Activated T-cell treated with anti-CD3 and anti-CD28 coated beads, Interleukin-2, amount 50 U/mL, for 24 hours (primary cell): Measurements from ENCODE around the gene VWF.

Source experiments
- DNase-seq: peaks from one replicate; pipeline ENCODE4 v3.0.0-alpha.2; 2020
- H3K27ac Mint-ChIP-seq: 2 replicates; pipeline ENCODE4 v1.8.0; 2020; ENCODE audit warnings: mild to moderate bottlenecking, mixed read lengths
- H3K27me3 Mint-ChIP-seq: 2 replicates; pipeline ENCODE4 v1.8.0; 2020; ENCODE audit warnings: mixed read lengths
- H3K36me3 Mint-ChIP-seq: 2 replicates; pipeline ENCODE4 v1.8.0; 2020; ENCODE audit warnings: low read depth, mixed read lengths
- H3K4me1 Mint-ChIP-seq: 2 replicates; pipeline ENCODE4 v1.8.0; 2020; ENCODE audit warnings: low read depth, mixed read lengths
- H3K4me3 Mint-ChIP-seq: 2 replicates; pipeline ENCODE4 v1.8.0; 2020; ENCODE audit warnings: mild to moderate bottlenecking, moderate library complexity, mixed read lengths
- H3K9me3 Mint-ChIP-seq: 2 replicates; pipeline ENCODE4 v1.8.0; 2020; ENCODE audit warnings: mixed read lengths

VWF gene

DNA sequence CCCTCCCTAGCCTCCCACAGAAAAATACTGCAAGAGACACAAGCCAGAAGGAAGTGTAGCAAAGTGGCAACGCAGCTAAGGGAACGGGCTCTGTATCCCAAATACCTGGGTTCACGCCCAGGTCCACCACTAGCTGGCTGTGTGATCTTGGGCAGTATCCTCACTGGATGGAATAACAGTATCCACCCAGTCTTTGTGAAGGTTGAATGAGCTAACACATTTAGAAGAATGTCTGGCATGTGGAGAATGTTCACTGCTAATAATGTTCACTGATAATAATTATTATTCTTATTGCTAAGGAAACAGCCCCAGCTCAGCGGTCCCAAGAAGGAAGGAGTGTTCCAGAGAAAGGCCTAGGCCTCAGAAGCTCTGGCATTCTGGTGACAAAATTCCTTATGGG, 70.9 kb downstream of the VWF start:
- H3K4me3 Mint-ChIP-seq: no peak overlapping the region
- no peaks in the 10 kb centered on the region for H3K36me3 Mint-ChIP-seq
- H3K27ac Mint-ChIP-seq: no peak overlapping the region
- peaks cover 20% of the 10 kb centered on the region for H3K27me3 Mint-ChIP-seq
- peaks cover 8% of the 10 kb centered on the region for H3K4me1 Mint-ChIP-seq
- H3K9me3 Mint-ChIP-seq: no peaks in the 10 kb centered on the region
- DNase-seq: no peak

- Mint-ChIP-seq H3K9me3 (no peaks in the 10 kb centered on the region), H3K27me3 (peaks cover 15% of the 10 kb centered on the region), H3K27ac (no peak overlapping the region), H3K36me3 (no peaks in the 10 kb centered on the region), H3K4me3 (no peak overlapping the region), H3K4me1 (peaks cover 8% of the 10 kb centered on the region)
- DNase-seq: no peak
These were observed 71.5 kb downstream of the VWF start for GRCh38 chr12:6052940-6053329.

DNA sequence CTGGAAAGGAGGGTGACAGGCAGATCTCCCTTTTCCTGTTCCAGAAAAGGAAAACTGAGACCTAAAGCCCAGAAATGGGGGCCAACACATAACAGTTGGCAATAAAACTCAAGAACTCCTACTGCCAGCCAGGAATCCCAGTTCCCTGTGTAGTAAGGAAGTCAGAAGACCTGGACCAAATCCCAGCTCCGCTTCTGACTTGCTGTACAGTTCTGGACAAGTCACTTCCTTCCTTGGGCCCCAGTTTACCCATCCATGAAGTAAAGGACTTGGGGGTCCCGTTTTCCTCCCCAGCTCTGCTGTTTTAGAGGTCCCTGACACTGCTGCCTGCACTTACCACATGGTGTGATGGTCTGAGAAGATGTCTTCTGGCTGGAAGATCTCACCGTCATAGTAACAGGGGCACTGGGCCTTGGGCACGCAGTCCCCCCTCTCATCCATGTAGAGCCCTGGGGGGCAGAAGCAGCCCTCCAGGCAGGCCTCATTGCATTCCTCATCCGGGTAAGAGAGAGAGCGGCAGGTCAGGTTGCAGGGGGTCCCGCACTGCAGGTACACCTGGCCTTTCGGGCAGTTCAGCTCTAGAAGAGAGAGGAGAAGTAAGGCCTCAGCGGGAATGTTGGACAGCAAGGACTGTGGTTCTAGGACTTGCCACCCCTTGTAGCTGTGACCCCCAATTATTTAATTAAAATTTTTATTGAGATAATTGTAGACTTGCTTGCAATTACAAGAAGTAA, 72.1 kb downstream of the VWF start:
- Mint-ChIP-seq H3K4me1 (peaks cover 8% of the 10 kb centered on the region), H3K4me3 (no peak overlapping the region), H3K36me3 (no peaks in the 10 kb centered on the region), H3K27me3 (peaks cover 12% of the 10 kb centered on the region), H3K9me3 (no peaks in the 10 kb centered on the region), H3K27ac (no peak overlapping the region)
- DNase-seq: no peak

DNA sequence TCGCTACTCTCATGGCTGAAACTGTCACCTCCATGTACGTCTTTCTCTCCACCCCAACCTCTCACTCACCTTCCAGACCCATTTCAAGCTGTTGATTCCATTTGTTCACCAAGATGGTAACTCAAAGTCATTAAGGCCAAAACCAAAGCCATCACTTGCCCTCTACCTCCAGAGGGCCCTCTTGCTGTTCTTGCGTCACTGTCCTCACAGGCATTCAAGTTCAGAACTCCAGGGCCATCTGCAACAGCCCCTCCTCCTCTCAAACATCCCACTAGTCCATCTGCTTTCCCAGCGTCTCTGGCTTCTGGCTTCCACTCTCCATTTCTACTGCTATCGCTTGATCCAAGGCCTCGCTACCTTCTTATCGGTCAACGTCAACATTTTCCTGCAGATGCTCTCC, 74.5 kb downstream of the VWF start:
- no peak for DNase-seq
- H3K36me3 Mint-ChIP-seq: no peaks in the 10 kb centered on the region
- H3K27ac Mint-ChIP-seq: no peak overlapping the region
- no peaks in the 10 kb centered on the region for H3K9me3 Mint-ChIP-seq
- H3K4me3 Mint-ChIP-seq: no peak overlapping the region
- peaks cover 1% of the 10 kb centered on the region for H3K4me1 Mint-ChIP-seq
- no peaks in the 10 kb centered on the region for H3K27me3 Mint-ChIP-seq

- no peak overlapping the region for H3K27ac Mint-ChIP-seq
- H3K4me1 Mint-ChIP-seq: peaks cover 1% of the 10 kb centered on the region
- no peaks in the 10 kb centered on the region for H3K9me3 Mint-ChIP-seq
- no peak for DNase-seq
- no peaks in the 10 kb centered on the region for H3K27me3 Mint-ChIP-seq
- H3K4me3 Mint-ChIP-seq: no peak overlapping the region
- no peaks in the 10 kb centered on the region for H3K36me3 Mint-ChIP-seq
These were observed 74.9 kb downstream of the VWF start for GRCh38 chr12:6049587-6049986.

DNA sequence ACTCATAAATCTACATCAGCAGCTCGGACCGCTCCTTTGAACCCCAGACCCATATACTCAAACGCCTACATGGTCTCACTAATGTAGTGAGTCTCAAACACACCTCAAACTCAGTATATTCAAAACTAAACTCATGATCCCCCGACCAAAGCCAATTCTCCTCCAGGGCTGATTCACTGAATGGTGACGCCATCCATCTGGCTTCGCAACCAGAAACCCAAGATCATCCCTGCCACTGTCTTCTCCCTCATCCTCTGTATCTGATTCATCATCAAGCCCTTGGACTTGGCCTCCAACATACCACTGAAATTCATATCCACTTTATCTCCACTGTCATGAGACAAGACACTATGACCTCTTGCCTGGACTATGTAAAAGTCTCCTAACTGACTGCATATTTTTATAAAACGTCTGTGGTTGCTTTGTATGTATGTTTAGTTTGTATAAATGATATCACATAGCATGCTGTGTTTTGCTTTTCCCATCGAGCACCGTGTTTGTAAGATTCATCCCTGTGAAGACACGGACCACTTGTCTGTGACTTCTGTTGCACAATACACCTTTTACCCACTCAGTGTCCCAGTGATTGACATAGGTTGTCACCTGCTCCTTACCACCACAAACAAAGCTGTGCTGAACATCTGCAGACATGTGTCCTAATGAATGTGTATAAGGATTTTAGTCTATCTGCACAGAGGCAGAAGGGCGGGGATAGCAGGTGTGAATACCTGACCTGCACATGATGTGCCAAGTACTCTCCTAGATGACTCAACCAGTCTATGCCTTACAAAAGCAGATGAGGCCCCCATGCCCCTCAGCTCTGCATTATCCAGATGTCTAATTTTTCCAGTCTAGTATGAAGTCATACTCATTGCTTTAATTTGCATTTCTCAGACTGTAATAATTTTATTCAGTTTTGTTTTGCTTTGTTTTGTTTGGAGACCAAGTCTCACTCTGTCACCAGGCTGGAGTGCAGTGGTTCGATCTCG, 76.9 kb downstream of the VWF start:
- Mint-ChIP-seq H3K27me3 (no peaks in the 10 kb centered on the region), H3K4me3 (no peak overlapping the region), H3K36me3 (no peaks in the 10 kb centered on the region), H3K27ac (no peak overlapping the region), H3K9me3 (no peaks in the 10 kb centered on the region), H3K4me1 (peaks cover 1% of the 10 kb centered on the region)
- DNase-seq: no peak

DNA sequence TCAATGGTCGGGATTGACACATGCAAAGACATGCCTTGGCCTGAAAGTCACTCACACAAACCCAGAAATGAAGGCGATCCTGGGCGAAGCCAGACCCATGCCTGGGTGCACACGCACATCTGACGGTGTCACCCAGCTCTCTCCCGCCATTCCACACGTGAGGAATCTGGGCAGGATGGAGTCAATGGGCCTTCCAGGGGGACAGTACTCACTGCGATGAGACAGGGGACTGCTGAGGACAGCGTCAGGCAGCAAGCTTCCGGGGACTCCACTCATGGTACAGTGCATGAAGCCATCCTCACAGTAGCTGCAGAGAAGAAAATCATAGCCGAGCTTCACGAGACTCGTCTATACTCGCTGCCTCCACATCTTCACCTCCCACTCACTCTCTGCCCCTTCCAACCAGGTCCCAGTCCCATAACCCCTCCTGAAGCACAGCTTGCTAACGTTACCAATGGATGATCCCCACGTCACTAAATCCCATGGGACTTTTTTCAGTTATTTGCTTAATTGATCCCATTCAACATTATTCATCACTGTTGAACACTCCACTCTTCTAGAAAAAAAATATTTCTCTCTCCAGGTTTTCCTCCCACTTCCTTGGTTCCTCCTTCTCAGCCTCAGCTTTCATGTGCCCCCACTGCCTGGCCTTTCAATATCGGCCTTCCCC, 77.8 kb downstream of the VWF start:
- H3K27me3 Mint-ChIP-seq: no peaks in the 10 kb centered on the region
- no peak overlapping the region for H3K27ac Mint-ChIP-seq
- H3K36me3 Mint-ChIP-seq: no peaks in the 10 kb centered on the region
- H3K4me3 Mint-ChIP-seq: no peak overlapping the region
- no peak for DNase-seq
- H3K4me1 Mint-ChIP-seq: peaks cover 1% of the 10 kb centered on the region
- H3K9me3 Mint-ChIP-seq: no peaks in the 10 kb centered on the region

DNA sequence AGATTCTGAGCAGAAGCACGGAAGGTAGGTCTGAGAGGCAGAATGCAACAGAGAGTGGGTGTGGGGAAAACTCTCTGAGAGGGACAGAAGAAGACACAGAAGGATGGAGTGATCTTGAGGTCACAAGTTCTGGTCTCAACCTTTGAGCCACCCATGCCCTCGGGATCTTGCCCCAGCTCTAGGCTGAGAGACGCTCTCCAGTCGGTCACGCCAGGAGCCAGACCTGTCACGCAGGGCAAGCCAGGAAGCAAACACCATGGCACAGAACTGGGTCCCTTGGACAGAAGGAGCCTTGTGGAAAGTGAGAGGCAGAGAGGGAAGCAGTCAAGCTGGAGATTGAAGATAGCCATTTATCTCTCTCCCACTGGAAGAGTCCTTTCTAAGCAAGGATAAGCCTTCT, 79.0 kb downstream of the VWF start:
- H3K9me3 Mint-ChIP-seq: no peaks in the 10 kb centered on the region

GRCh38 chr12:6044082-6044481, 80.4 kb downstream of the VWF start:
- no peaks in the 10 kb centered on the region for H3K9me3 Mint-ChIP-seq
- peaks cover 3% of the 10 kb centered on the region for H3K4me1 Mint-ChIP-seq
- H3K36me3 Mint-ChIP-seq: no peaks in the 10 kb centered on the region
- no peak overlapping the region for H3K27ac Mint-ChIP-seq
- H3K4me3 Mint-ChIP-seq: no peak overlapping the region
- DNase-seq: no peak
- no peaks in the 10 kb centered on the region for H3K27me3 Mint-ChIP-seq

More for the DNA sequence above, 79.0 kb downstream of the VWF start:
- Mint-ChIP-seq H3K4me1 (peaks cover 1% of the 10 kb centered on the region), H3K27ac (no peak overlapping the region), H3K36me3 (no peaks in the 10 kb centered on the region), H3K4me3 (no peak overlapping the region), H3K27me3 (no peaks in the 10 kb centered on the region)
- no peak for DNase-seq

GRCh38 chr12:6042446-6042845, 82.0 kb downstream of the VWF start:
- Mint-ChIP-seq H3K27me3 (no peaks in the 10 kb centered on the region), H3K9me3 (no peaks in the 10 kb centered on the region), H3K36me3 (no peaks in the 10 kb centered on the region), H3K27ac (no peak overlapping the region), H3K4me1 (peaks cover 2% of the 10 kb centered on the region), H3K4me3 (no peak overlapping the region)
- DNase-seq: no peak

DNA sequence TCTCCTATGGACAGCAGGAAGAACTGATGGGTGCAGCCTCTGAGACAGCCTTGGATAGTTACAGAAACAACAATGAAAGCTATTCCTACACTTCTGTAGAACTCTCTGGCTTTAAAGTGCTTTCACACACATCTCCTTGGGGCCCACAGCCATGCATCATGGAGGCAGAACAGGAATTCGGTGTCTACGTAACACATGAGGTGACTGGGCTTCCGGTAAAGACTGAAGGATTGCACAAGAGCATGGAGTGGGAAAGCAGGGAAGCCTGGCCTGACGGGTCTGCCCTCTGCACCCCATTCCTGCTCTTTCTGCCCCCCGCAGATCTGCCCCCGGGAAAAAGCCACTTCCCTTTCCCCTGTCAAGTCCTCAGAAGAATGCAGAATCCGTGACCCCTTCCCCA, 82.6 kb downstream of the VWF start:
- Mint-ChIP-seq H3K36me3 (no peaks in the 10 kb centered on the region), H3K27ac (no peak overlapping the region), H3K4me1 (peaks cover 2% of the 10 kb centered on the region), H3K4me3 (no peak overlapping the region), H3K9me3 (no peaks in the 10 kb centered on the region), H3K27me3 (no peaks in the 10 kb centered on the region)
- DNase-seq: no peak

DNA sequence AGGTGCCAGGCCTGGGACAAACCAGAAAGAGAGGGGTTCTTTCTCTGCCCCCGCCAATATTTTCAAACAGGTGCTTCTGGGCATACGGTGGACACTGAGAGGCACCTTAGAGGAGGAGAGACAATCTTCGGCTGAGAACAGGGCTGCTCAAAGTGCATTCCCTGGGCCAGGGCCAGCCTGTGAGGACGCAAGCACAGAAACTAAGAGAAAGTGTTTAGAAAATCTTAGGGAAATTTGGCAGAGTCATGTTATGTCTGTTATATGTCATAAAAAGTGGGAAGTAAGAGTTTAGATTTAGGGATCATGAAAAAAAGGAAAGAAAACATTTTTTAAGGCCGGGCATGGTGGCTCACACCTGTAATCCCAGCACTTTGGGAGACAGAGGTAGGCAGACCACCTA, 83.7 kb downstream of the VWF start:
- H3K4me3 Mint-ChIP-seq: no peak overlapping the region
- no peak overlapping the region for H3K27ac Mint-ChIP-seq
- H3K36me3 Mint-ChIP-seq: no peaks in the 10 kb centered on the region

DNA sequence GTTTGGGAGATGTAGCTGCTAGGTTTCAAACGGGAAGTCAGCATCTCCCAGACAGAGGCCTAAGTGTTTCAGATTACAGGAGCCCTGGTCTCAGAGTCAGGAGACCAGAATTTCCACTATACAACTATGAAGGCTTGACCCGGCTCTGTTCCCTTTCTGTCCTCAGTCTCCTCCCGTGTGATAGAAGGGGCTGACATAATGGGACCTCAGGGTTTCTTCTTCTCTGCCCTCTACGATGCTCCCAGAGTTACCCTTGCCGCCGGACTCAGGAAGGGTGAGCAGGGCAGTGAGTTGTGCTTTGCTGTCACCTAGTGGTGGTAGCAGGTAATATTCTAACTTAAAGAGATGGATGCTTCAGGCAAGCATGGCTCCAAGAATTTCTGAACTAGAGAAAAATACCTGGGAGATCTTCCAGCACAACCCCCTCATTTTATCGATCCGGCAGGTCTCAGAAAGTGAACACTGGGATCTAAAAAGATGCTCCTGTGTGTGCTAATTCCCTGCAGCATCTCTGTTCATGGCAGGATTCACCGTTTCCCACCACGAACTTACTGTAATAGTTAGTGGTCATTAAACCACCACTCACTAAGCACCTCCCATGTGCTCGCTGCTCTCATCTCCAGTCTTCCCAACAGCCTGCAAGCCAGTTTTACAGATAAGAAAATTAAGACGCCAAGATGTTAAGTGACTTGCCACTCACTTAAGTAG, 84.4 kb downstream of the VWF start:
- no peaks in the 10 kb centered on the region for H3K27me3 Mint-ChIP-seq
- H3K4me1 Mint-ChIP-seq: peaks cover 2% of the 10 kb centered on the region
- H3K27ac Mint-ChIP-seq: no peak overlapping the region
- H3K4me3 Mint-ChIP-seq: no peak overlapping the region
- no peaks in the 10 kb centered on the region for H3K9me3 Mint-ChIP-seq
- H3K36me3 Mint-ChIP-seq: no peaks in the 10 kb centered on the region
- DNase-seq: peak; percentile 61

More for the DNA sequence above, 83.7 kb downstream of the VWF start:
- Mint-ChIP-seq H3K27me3 (no peaks in the 10 kb centered on the region), H3K4me1 (peaks cover 2% of the 10 kb centered on the region), H3K9me3 (no peaks in the 10 kb centered on the region)
- DNase-seq: no peak

GRCh38 chr12:6038160-6038559, 86.3 kb downstream of the VWF start:
- Mint-ChIP-seq H3K36me3 (no peaks in the 10 kb centered on the region), H3K4me1 (peaks cover 2% of the 10 kb centered on the region), H3K9me3 (no peaks in the 10 kb centered on the region), H3K27me3 (no peaks in the 10 kb centered on the region), H3K27ac (no peak overlapping the region), H3K4me3 (no peak overlapping the region)
- peak; percentile 41 for DNase-seq
